ENCODE data around the gene SNX18. TPM values are rescaled to one million over a fixed set of nuclear protein-coding genes. Genes with fewer than 3 reads are reported as not detected.

SNX18 gene
- total and polyA plus RNA-seq, 2 experiments from 2014 or later: 4.7 to 33.0 TPM

- Histone ChIP-seq H3K36me3 (ENCODE audit: insufficient read depth) (no peaks in the 10 kb centered on the region), H3K4me1 (ENCODE audit: insufficient read depth) (no peaks in the 10 kb centered on the region), H3K4me3 (no peak overlapping the region), H3K27ac (ENCODE audit: low read depth) (no peak overlapping the region), H3K79me2 (replicated peaks; ENCODE audit: insufficient read depth) (peaks cover 47% of the 10 kb centered on the region), H3F3A (replicated peaks; ENCODE audit: low read depth) (no peaks in the 10 kb centered on the region), H3K9me2 (ENCODE audit: insufficient read depth) (no peaks in the 10 kb centered on the region), H2AFZ (no peak overlapping the region), H3K4me2 (no peak overlapping the region), H4K20me1 (replicated peaks; ENCODE audit: insufficient read depth) (no peaks in the 10 kb centered on the region), H3K27me3 (ENCODE audit: insufficient read depth) (no peaks in the 10 kb centered on the region)
- ATAC-seq (no peak), DNase-seq (ENCODE audit: low spot score) (no peak)
- H3K9me3 Mint-ChIP-seq: no peaks in the 10 kb centered on the region
- peaks cover 7% of the 10 kb centered on the region; the same call in 2 of the 3 replicates for H3K4me1 Mint-ChIP-seq
- peak overlapping the region; percentile 68 for H3K27ac Mint-ChIP-seq
- no peak overlapping the region for H3K4me3 Mint-ChIP-seq
- H3K27me3 Mint-ChIP-seq (ENCODE audit: insufficient read depth, low read depth, poor library complexity): no peaks in the 10 kb centered on the region
- H3K36me3 Mint-ChIP-seq (ENCODE audit: low read depth): peaks cover 3% of the 10 kb centered on the region; the same call in 2 of the 3 replicates
- no peak for TF ChIP-seq ZNF114 (CRISPR knock-in tag; IDR thresholded peaks at IDR 0.05)
- no peak for TF ChIP-seq CREB1 (CRISPR knock-in tag; IDR thresholded peaks at IDR 0.05; ENCODE audit: low read depth)
- no peak for TF ChIP-seq ZNF331 (CRISPR knock-in tag; IDR thresholded peaks at IDR 0.05; ENCODE audit: low read depth)
- no peak for TF ChIP-seq NANOG (IDR thresholded peaks at IDR 0.05; ENCODE audit: borderline replicate concordance)
- no peak for TF ChIP-seq ETS1 (IDR thresholded peaks at IDR 0.05)
- TF ChIP-seq REST (IDR thresholded peaks at IDR 0.05; ENCODE audit: unreplicated experiment): no peak
- no peak for TF ChIP-seq EZH2phosphoT487 (IDR thresholded peaks at IDR 0.05; ENCODE audit: unreplicated experiment)
- TF ChIP-seq EZH2 (IDR thresholded peaks at IDR 0.05; ENCODE audit: low read depth, unreplicated experiment): no peak
- TF ChIP-seq, protein P1, sequence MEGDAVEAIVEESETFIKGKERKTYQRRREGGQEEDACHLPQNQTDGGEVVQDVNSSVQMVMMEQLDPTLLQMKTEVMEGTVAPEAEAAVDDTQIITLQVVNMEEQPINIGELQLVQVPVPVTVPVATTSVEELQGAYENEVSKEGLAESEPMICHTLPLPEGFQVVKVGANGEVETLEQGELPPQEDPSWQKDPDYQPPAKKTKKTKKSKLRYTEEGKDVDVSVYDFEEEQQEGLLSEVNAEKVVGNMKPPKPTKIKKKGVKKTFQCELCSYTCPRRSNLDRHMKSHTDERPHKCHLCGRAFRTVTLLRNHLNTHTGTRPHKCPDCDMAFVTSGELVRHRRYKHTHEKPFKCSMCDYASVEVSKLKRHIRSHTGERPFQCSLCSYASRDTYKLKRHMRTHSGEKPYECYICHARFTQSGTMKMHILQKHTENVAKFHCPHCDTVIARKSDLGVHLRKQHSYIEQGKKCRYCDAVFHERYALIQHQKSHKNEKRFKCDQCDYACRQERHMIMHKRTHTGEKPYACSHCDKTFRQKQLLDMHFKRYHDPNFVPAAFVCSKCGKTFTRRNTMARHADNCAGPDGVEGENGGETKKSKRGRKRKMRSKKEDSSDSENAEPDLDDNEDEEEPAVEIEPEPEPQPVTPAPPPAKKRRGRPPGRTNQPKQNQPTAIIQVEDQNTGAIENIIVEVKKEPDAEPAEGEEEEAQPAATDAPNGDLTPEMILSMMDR (conservative IDR thresholded peaks at IDR 0.05; ENCODE audit: low read depth in 2 of 2): no peak
- no peak for TF ChIP-seq ZNF462 (CRISPR knock-in tag; IDR thresholded peaks at IDR 0.05)
- no peak for TF ChIP-seq POLR2AphosphoS5 (IDR thresholded peaks at IDR 0.05; ENCODE audit: low read depth)
- no peak for TF ChIP-seq STAT1 (IDR thresholded peaks at IDR 0.05; ENCODE audit: unreplicated experiment)
Observed at GRCh38 chr5:54541823-54542783, 24.5 kb downstream of the SNX18 start.

Measured in GM23338 (cell line).